ENCODE measurements around the gene LY6G5B.

Gene LY6G5B

DNA sequence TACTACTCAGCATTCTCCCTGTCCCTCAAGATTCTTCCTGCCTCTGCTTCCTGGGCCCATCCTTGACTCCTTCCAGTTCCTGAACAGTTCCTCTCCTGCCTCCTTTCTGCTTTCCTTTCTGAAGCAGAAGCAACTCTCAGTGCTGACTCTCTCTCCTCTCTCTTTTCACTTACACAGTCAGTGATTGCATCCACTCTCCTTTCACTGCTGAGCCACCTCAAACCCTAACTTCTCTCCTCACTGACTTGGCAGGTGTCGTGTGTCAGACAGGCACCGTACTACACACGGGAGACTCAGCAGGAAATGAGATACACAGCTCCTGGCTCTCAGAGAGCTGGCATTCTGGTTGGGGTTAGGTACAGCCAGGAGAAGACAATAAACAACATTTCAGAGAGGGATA, 27.8 kb downstream of the LY6G5B start:
- ATAC-seq (ENCODE audit: low read depth) (no peak), DNase-seq (ENCODE audit: low spot score) (no peak)
- H3K27ac ChIP-seq (ENCODE audit: poor library complexity, severe bottlenecking): no peak overlapping the region

DNA sequence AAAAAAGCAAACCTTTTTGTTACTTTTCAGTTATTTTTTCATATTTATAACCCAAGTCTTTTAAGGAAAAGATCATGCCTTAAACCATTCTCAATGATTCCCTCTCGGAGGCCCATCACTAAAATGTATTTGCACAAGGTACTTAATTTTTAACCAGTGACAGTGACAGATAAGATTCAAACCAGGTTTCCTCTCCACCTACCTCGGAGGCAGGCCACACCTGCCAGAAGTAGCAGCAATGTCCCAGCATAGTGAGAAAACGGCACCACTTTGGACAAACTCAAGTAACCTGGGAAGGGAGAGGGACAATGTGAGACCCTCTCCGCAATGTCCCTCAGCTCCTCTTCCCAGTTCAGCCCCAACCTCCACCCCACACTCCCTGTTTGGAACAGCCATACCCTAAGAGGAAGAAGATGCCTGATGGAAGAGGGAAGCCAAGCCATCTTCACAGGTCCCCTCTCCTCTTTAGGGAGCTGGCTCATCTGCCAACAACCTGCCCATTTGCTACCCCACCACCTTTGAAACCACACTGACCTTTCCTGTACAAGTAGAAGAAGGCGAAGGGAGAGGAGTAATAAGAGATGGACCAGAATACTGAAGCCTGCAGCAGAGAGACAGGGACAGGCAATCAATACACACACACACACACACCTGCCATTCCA, 31.1 kb downstream of the LY6G5B start:
- Histone ChIP-seq H3K9me3 (ENCODE audit: severe bottlenecking) (no peaks in the 10 kb centered on the region), H3K27ac (ENCODE audit: poor library complexity, severe bottlenecking) (no peak overlapping the region), H3K27me3 (ENCODE audit: insufficient read depth, poor library complexity, severe bottlenecking) (no peaks in the 10 kb centered on the region), H3K36me3 (ENCODE audit: low read depth) (peaks cover 20% of the 10 kb centered on the region), H3K4me1 (ENCODE audit: insufficient read depth, poor library complexity, severe bottlenecking) (no peaks in the 10 kb centered on the region), H3K4me3 (ENCODE audit: severe bottlenecking) (no peak overlapping the region)
- DNase-seq (ENCODE audit: low spot score) (no peak), ATAC-seq (ENCODE audit: low read depth) (no peak)
- TF ChIP-seq, protein P1, sequence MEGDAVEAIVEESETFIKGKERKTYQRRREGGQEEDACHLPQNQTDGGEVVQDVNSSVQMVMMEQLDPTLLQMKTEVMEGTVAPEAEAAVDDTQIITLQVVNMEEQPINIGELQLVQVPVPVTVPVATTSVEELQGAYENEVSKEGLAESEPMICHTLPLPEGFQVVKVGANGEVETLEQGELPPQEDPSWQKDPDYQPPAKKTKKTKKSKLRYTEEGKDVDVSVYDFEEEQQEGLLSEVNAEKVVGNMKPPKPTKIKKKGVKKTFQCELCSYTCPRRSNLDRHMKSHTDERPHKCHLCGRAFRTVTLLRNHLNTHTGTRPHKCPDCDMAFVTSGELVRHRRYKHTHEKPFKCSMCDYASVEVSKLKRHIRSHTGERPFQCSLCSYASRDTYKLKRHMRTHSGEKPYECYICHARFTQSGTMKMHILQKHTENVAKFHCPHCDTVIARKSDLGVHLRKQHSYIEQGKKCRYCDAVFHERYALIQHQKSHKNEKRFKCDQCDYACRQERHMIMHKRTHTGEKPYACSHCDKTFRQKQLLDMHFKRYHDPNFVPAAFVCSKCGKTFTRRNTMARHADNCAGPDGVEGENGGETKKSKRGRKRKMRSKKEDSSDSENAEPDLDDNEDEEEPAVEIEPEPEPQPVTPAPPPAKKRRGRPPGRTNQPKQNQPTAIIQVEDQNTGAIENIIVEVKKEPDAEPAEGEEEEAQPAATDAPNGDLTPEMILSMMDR (IDR thresholded peaks at IDR 0.05; ENCODE audit: poor library complexity, severe bottlenecking): no peak

More for the DNA sequence above, 27.8 kb downstream of the LY6G5B start:
- Histone ChIP-seq H3K9me3 (ENCODE audit: severe bottlenecking) (no peaks in the 10 kb centered on the region), H3K27me3 (ENCODE audit: insufficient read depth, poor library complexity, severe bottlenecking) (no peaks in the 10 kb centered on the region), H3K4me1 (ENCODE audit: insufficient read depth, poor library complexity, severe bottlenecking) (no peaks in the 10 kb centered on the region), H3K4me3 (ENCODE audit: severe bottlenecking) (no peak overlapping the region), H3K36me3 (ENCODE audit: low read depth) (peaks cover 34% of the 10 kb centered on the region)
- TF ChIP-seq, protein P1 (IDR thresholded peaks at IDR 0.05; ENCODE audit: poor library complexity, severe bottlenecking): no peak

DNA sequence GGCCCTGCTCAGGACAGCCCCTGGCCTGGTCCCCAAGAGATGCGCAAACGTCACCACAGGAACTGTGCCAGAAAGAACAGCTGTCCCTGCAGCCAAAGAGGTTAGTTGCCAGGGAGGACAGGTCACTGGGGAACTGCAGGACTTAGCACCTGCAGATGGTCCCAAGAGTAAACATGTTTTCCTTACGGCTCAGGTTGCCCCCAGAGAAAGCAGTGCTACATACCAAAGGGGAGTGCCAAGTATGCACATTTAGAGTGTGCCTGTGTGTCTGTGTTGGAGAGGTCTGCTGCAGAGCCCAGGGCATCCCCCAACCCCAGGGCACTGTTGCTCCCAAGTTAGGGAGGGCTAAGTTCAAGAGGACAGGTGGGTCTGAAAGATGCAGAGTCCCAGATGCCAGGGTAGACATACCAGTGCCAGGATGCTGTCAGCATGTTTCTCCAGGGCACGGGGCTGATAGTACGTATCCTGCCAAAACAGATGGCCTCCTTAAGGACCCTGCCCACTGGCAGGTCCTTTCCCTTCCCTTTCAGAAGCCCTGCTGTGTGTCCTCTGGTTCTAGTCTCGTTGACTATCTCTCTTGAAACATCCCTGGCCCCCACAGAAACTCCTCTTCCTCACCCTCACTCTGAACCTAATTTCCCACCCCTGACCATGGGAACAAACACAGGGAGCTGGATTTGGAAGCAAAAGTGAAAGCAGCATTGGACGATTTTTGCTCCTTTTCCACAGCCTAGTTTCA, 32.1 kb downstream of the LY6G5B start:
- H3K27ac ChIP-seq (ENCODE audit: poor library complexity, severe bottlenecking): peak overlapping the region; percentile 53
- TF ChIP-seq, protein P1 (IDR thresholded peaks at IDR 0.05; ENCODE audit: poor library complexity, severe bottlenecking): no peak
- DNase-seq (ENCODE audit: low spot score) (no peak), ATAC-seq (ENCODE audit: low read depth) (no peak)
- peaks cover 18% of the 10 kb centered on the region for H3K36me3 ChIP-seq (ENCODE audit: low read depth)
- H3K4me3 ChIP-seq (ENCODE audit: severe bottlenecking): peak overlapping the region; percentile 88
- no peaks in the 10 kb centered on the region for H3K9me3 ChIP-seq (ENCODE audit: severe bottlenecking)
- no peaks in the 10 kb centered on the region for H3K27me3 ChIP-seq (ENCODE audit: insufficient read depth, poor library complexity, severe bottlenecking)
- H3K4me1 ChIP-seq (ENCODE audit: insufficient read depth, poor library complexity, severe bottlenecking): no peaks in the 10 kb centered on the region

DNA sequence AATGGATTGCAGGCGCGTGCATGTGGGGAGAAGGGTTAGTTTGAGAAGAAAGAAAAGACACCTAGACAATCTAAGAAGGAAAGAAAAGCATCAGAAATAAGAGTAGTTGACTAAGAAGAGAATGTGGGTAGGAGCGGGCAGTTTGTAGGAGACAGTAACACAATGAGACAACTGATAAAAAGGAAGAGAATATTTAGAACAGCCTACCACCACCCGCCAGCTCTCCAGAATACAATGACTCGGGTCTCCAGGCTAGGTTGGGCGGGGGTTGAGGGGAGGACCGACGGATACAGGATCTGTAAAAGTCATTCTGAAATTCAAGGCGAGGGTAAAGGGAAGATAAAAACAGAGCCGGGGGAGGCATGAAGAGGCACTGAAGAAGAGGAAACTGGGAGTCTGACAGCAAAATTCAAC, 32.6 kb downstream of the LY6G5B start:
- Histone ChIP-seq H3K9me3 (ENCODE audit: severe bottlenecking) (no peaks in the 10 kb centered on the region), H3K27ac (ENCODE audit: poor library complexity, severe bottlenecking) (peak overlapping the region; percentile 53), H3K36me3 (ENCODE audit: low read depth) (peaks cover 17% of the 10 kb centered on the region), H3K27me3 (ENCODE audit: insufficient read depth, poor library complexity, severe bottlenecking) (no peaks in the 10 kb centered on the region), H3K4me1 (ENCODE audit: insufficient read depth, poor library complexity, severe bottlenecking) (no peaks in the 10 kb centered on the region), H3K4me3 (ENCODE audit: severe bottlenecking) (peak overlapping the region; percentile 88)
- TF ChIP-seq, protein P1 (IDR thresholded peaks at IDR 0.05; ENCODE audit: poor library complexity, severe bottlenecking): no peak
- DNase-seq (ENCODE audit: low spot score) (no peak), ATAC-seq (ENCODE audit: low read depth) (peak; percentile 5; the same call in 2 of the 3 replicates)

All from RWPE2 (cell line).